GM12878 (cell line): ENCODE data around the gene PTPRD. TPM values are rescaled to one million over a fixed set of nuclear protein-coding genes. Genes with fewer than 3 reads are reported as not detected.

Experiments
- ATAC-seq: fragments of 200-7000 bp; cut with Tn5 transposase; 3 replicates; pipeline ENCODE4 v1.9.1; 2020; ENCODE audit warnings: mild to moderate bottlenecking, moderate library complexity
- BruUV-seq: library from RNA; stranded (reverse); fragments of 400-500 nt; replicated peaks from 2 replicates; lab custom pipeline; 2021; lab: Mats Ljungman, UMichigan
- CTCF ChIA-PET: fragments of 300-600 bp; sonication (Branson Sonifier 250); formaldehyde crosslinking; extraction: SDS; loops from one replicate; lab custom pipeline; 2021; ENCODE audit warnings: inconsistent platforms; lab: Yijun Ruan, JAX
- POLR2A ChIA-PET: fragments of 350-600 bp; formaldehyde crosslinking; extraction: SDS; loops from one replicate; lab custom pipeline; 2021; ENCODE audit warnings: inconsistent platforms; lab: Charles Lee
- RAD21 ChIA-PET: fragments of 300-600 bp; sonication (Branson Sonifier 250); formaldehyde crosslinking; loops from one replicate; lab custom pipeline; 2023; ENCODE audit warnings: antibody characterized with exemption; ENCODE audit not compliant: unreplicated experiment; lab: Charles Lee
- SMC1A ChIA-PET: fragments of 300-600 bp; sonication (Branson Sonifier 250); formaldehyde crosslinking; loops from one replicate; lab custom pipeline; 2023; ENCODE audit not compliant: unreplicated experiment, uncharacterized antibody; lab: Charles Lee
- DNase-seq: peaks from one replicate; pipeline ENCODE4 v3.0.0-alpha.2; 2011; ENCODE audit warnings: low read depth, low spot score
- FAIRE-seq: peaks from 3 replicates; lab custom pipeline; 2011; peaks lifted over from hg19 to GRCh38; lab: Jason Lieb, UNC
- H2AFZ ChIP-seq: 2 replicates; pipeline ENCODE4 v1.6.0; 2011; ENCODE audit warnings: low read depth, low read length, control low read depth; ENCODE audit not compliant: control insufficient read depth
- H3K27ac ChIP-seq: 2 replicates; pipeline ENCODE4 v1.5.1; 2011; ENCODE audit warnings: control low read depth; ENCODE audit not compliant: control insufficient read depth, insufficient read depth
- H3K27me3 ChIP-seq, 2 experiments: replicated peaks in 1 of 2; 2 replicates each; pipeline versions ENCODE4 v1.6.0 to v1.6.1; 2011; ENCODE audit warnings: low read length in 1 of 2; ENCODE audit not compliant: control insufficient read depth in 2 of 2, insufficient read depth in 2 of 2
- H3K36me3 ChIP-seq, 2 experiments: 2 replicates each; pipeline ENCODE4 v1.5.1; 2011; ENCODE audit warnings: low read length in 1 of 2; ENCODE audit not compliant: control insufficient read depth in 2 of 2, insufficient read depth in 2 of 2
- H3K4me1 ChIP-seq: 2 replicates; pipeline ENCODE4 v1.6.1; 2011; ENCODE audit warnings: mild to moderate bottlenecking, low read length, moderate library complexity, mixed read lengths; ENCODE audit not compliant: control insufficient read depth, insufficient read depth
- H3K4me2 ChIP-seq: 2 replicates; pipeline ENCODE4 v1.6.0; 2011; ENCODE audit warnings: control low read depth; ENCODE audit not compliant: control insufficient read depth, insufficient read depth
- H3K4me3 ChIP-seq: fragments of 200-600 bp; sonication (generic); 2 replicates; pipeline ENCODE4 v1.5.1; 2016
- H3K79me2 ChIP-seq: 2 replicates; pipeline ENCODE4 v1.6.0; 2011; ENCODE audit warnings: low read length; ENCODE audit not compliant: control insufficient read depth, insufficient read depth
- H3K9ac ChIP-seq: 2 replicates; pipeline ENCODE4 v1.8.0; 2011; ENCODE audit warnings: low read length, control low read depth, mixed read lengths; ENCODE audit not compliant: control insufficient read depth, insufficient read depth
- H3K9me3 ChIP-seq: replicated peaks from 3 replicates; pipeline ENCODE4 v1.5.1; 2011; ENCODE audit warnings: mild to moderate bottlenecking, low read length; ENCODE audit not compliant: control insufficient read depth, insufficient read depth
- H4K20me1 ChIP-seq: 2 replicates; pipeline ENCODE4 v1.6.0; 2011; ENCODE audit not compliant: control insufficient read depth, insufficient read depth
- ASH2L ChIP-seq: fragments of 300-600, 200-600 bp; sonication (generic); IDR thresholded peaks from 2 replicates; pipeline ENCODE4 v1.6.1; 2017; ENCODE audit warnings: low read depth, mild to moderate bottlenecking, borderline replicate concordance
- ATF7 ChIP-seq: fragments of 450-650 bp; IDR thresholded peaks from 2 replicates; pipeline ENCODE4 v1.6.1; 2016; ENCODE audit warnings: low read depth, mild to moderate bottlenecking
- BCL11A ChIP-seq: IDR thresholded peaks from 2 replicates; pipeline ENCODE4 v1.6.1; 2011; ENCODE audit warnings: low read depth, low read length
- BCL3 ChIP-seq: IDR thresholded peaks from 2 replicates; pipeline ENCODE4 v1.6.1; 2011; ENCODE audit warnings: borderline replicate concordance, low read depth, mild to moderate bottlenecking, moderate library complexity, low read length; ENCODE audit not compliant: insufficient read depth, poor library complexity, severe bottlenecking
- EED ChIP-seq: sonication (generic); IDR thresholded peaks from 2 replicates; pipeline ENCODE4 v1.6.1; 2016; ENCODE audit warnings: antibody characterized with exemption, low read depth
- IKZF2 ChIP-seq, 2 experiments: fragments of 450-650 bp; IDR thresholded peaks; 2 replicates each; pipeline ENCODE4 v1.6.1; 2017; ENCODE audit warnings: mild to moderate bottlenecking in 2 of 2, moderate library complexity in 2 of 2
- IRF3 ChIP-seq: fragments of 450-650 bp; IDR thresholded peaks from 2 replicates; pipeline ENCODE4 v1.6.1; 2014; ENCODE audit warnings: mild to moderate bottlenecking
- KDM1A ChIP-seq: fragments of 200-600 bp; sonication (generic); IDR thresholded peaks from 2 replicates; pipeline ENCODE4 v1.6.1; 2016; ENCODE audit warnings: borderline replicate concordance
- MEF2B ChIP-seq: fragments of 450-650 bp; IDR thresholded peaks from 2 replicates; pipeline ENCODE4 v1.6.1; 2018; ENCODE audit warnings: mild to moderate bottlenecking, moderate library complexity; ENCODE audit not compliant: partially characterized antibody, poor library complexity, severe bottlenecking
- MTA2 ChIP-seq: fragments of 450-650 bp; IDR thresholded peaks from 2 replicates; pipeline ENCODE4 v1.6.1; 2016; ENCODE audit warnings: low read depth, mild to moderate bottlenecking, moderate library complexity
- NFYA ChIP-seq: IDR thresholded peaks from 2 replicates; pipeline ENCODE4 v1.6.1; 2011; ENCODE audit warnings: low read depth, mild to moderate bottlenecking, low read length, improper control_type of control experiment, borderline replicate concordance
- NFYB ChIP-seq: IDR thresholded peaks from 2 replicates; pipeline ENCODE4 v1.6.1; 2011; ENCODE audit warnings: low read depth, mild to moderate bottlenecking, low read length, improper control_type of control experiment, moderate library complexity; ENCODE audit not compliant: insufficient read depth
- PAX8 ChIP-seq: fragments of 450-650 bp; IDR thresholded peaks from 2 replicates; pipeline ENCODE4 v1.6.1; 2017; ENCODE audit warnings: mild to moderate bottlenecking, moderate library complexity
- STAT3 ChIP-seq: IDR thresholded peaks from 2 replicates; pipeline ENCODE4 v1.6.1; 2011; ENCODE audit warnings: low read depth, low read length, improper control_type of control experiment
- TAF1 ChIP-seq: IDR thresholded peaks from 2 replicates; pipeline ENCODE4 v1.6.1; 2011; ENCODE audit warnings: mild to moderate bottlenecking, low read depth, low read length, borderline replicate concordance
- YBX1 ChIP-seq: fragments of 450-650 bp; IDR thresholded peaks from 2 replicates; pipeline ENCODE4 v1.6.1; 2016; ENCODE audit warnings: antibody characterized with exemption
- WGBS: methylation state at CpG from one replicate; pipeline ENCODE4 v1.1.6; 2016; ENCODE audit warnings: low lambda C conversion rate; ENCODE audit not compliant: insufficient replicate concordance, insufficient coverage; ENCODE audit errors: missing lambda C conversion rate; 5-methylcytosine and 5-hydroxymethylcytosine counted together
- in situ Hi-C: fragments of 300-500 bp; cut with MboI; formaldehyde crosslinking; loops from 9 replicates; pipeline ENCODE4 v1.14.3; 2018; ENCODE audit warnings: mixed read lengths
- intact Hi-C: fragments of 100-400 bp; cut with micrococcal nuclease; formaldehyde crosslinking; loops from one replicate; pipeline ENCODE4 v1.14.2; 2022; ENCODE audit not compliant: unreplicated experiment
- polyA plus RNA-seq, 11 experiments: library from polyadenylated mRNA; depleted of rRNA in 4 of 11; unstranded in 6 of 11; stranded (reverse) in 5 of 11; fragments of >200 nt; fragmentation: Nextera tagmentation in 4 of 11; fragmentation: Illumina TruSeq in 1 of 11; extraction: Ambion mirVana in 4 of 11; extraction: Trizol in 1 of 11; gene quantifications; 1 replicate in 1 of 11; 2 replicates in 10 of 11; pipeline versions ENCODE4 v1.2.1 to v1.2.3, GENCODE V29; 2011 to 2016; ENCODE audit warnings: inconsistent platforms in 2 of 11, missing spikeins in 2 of 11, low read depth in 1 of 11
- total RNA-seq, 4 experiments: library from RNA; depleted of rRNA in 3 of 4; stranded (reverse); fragments of >200 nt in 3 of 4; fragmentation: Illumina TruSeq in 1 of 4; extraction: Trizol in 1 of 4; gene quantifications; 2 replicates each; pipeline versions ENCODE4 v1.2.1 to v1.2.3, GENCODE V29; 2013 to 2021
- TF ChIP-seq, protein P1 (sequence below): IDR thresholded peaks from 2 replicates; pipeline ENCODE4 v1.6.1; 2012; ENCODE audit warnings: improper control_type of control experiment, low read depth, low read length; ENCODE audit not compliant: insufficient replicate concordance

The PTPRD gene
- total and polyA plus RNA-seq, 10 of the 15 experiments (the other 5 are each of a cell fraction or from before 2014, with no cell fraction given): under 0.01 to 0.05 (median 0.01) TPM; not detected in 7

GRCh38 chr9:8679371-8679822, 1933.4 kb downstream of the PTPRD start (continued):
- TF ChIP-seq IRF3: no peak
- no peak for TF ChIP-seq NFYB
- TF ChIP-seq ASH2L: no peak
- no peak for TF ChIP-seq BCL3
- no peak for TF ChIP-seq IKZF2 (IDR thresholded peaks at IDR 0.05)
- TF ChIP-seq KDM1A: no peak
- no peak for TF ChIP-seq MTA2
- no peak for TF ChIP-seq BCL11A
- TF ChIP-seq PAX8: no peak
- TF ChIP-seq YBX1: no peak
- no peak for TF ChIP-seq ATF7
- no peak for TF ChIP-seq TAF1

DNA sequence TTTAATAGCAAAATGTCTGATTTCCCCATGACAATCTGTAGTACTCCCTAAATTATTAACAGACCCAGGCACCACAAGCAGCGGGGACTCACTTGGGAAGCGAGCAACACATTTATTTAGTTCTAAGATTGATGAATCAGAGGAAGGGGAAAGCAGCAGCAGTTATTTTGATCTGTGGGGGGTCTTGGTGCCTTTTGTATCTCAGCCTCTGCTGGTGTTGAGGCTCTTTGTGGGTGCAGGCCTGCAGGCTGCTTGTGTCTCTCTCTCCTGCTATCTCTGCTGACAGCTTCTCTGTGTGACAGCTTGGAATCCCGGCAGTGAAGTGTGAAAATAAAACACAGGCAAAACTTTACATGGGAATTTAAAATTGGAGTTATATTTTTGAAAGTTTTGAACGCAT, 1935.1 kb downstream of the PTPRD start:
- no peaks in the 10 kb centered on the region for H3K27me3 ChIP-seq
- WGBS: 12% methylated on average over 4 of the region's 4 CpGs
- SMC1A ChIA-PET: no interaction called here
- TF ChIP-seq, protein P1, sequence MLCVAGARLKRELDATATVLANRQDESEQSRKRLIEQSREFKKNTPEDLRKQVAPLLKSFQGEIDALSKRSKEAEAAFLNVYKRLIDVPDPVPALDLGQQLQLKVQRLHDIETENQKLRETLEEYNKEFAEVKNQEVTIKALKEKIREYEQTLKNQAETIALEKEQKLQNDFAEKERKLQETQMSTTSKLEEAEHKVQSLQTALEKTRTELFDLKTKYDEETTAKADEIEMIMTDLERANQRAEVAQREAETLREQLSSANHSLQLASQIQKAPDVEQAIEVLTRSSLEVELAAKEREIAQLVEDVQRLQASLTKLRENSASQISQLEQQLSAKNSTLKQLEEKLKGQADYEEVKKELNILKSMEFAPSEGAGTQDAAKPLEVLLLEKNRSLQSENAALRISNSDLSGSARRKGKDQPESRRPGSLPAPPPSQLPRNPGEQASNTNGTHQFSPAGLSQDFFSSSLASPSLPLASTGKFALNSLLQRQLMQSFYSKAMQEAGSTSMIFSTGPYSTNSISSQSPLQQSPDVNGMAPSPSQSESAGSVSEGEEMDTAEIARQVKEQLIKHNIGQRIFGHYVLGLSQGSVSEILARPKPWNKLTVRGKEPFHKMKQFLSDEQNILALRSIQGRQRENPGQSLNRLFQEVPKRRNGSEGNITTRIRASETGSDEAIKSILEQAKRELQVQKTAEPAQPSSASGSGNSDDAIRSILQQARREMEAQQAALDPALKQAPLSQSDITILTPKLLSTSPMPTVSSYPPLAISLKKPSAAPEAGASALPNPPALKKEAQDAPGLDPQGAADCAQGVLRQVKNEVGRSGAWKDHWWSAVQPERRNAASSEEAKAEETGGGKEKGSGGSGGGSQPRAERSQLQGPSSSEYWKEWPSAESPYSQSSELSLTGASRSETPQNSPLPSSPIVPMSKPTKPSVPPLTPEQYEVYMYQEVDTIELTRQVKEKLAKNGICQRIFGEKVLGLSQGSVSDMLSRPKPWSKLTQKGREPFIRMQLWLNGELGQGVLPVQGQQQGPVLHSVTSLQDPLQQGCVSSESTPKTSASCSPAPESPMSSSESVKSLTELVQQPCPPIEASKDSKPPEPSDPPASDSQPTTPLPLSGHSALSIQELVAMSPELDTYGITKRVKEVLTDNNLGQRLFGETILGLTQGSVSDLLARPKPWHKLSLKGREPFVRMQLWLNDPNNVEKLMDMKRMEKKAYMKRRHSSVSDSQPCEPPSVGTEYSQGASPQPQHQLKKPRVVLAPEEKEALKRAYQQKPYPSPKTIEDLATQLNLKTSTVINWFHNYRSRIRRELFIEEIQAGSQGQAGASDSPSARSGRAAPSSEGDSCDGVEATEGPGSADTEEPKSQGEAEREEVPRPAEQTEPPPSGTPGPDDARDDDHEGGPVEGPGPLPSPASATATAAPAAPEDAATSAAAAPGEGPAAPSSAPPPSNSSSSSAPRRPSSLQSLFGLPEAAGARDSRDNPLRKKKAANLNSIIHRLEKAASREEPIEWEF: no peak
- TF ChIP-seq NFYA (no peak), STAT3 (no peak), MEF2B (no peak), EED (no peak)

More for the DNA sequence above, 1935.1 kb downstream of the PTPRD start:
- intact Hi-C loops (no loop called here), in situ Hi-C loops (no loop called here)
- no peak for ATAC-seq
- no peaks in the 10 kb centered on the region for H3K79me2 ChIP-seq
- no peaks in the 10 kb centered on the region for H4K20me1 ChIP-seq
- ChIA-PET CTCF (no interaction called here), RAD21 (no interaction called here), POLR2A (no interaction called here)
- no peak overlapping the region for H3K4me2 ChIP-seq
- H3K27ac ChIP-seq: no peak overlapping the region
- FAIRE-seq: no peak
- no peak overlapping the region for H3K9ac ChIP-seq
- no peak overlapping the region for H3K4me3 ChIP-seq
- no TSS peak for BruUV-seq
- H2AFZ ChIP-seq: no peak overlapping the region
- no peaks in the 10 kb centered on the region for H3K4me1 ChIP-seq
- no peaks in the 10 kb centered on the region for H3K36me3 ChIP-seq
- no peaks in the 10 kb centered on the region for H3K9me3 ChIP-seq
- no peak for DNase-seq
